ENCODE data around the gene COMMD3. TPM values are rescaled to one million over a fixed set of nuclear protein-coding genes. Genes with fewer than 3 reads are reported as not detected.
"Not testable (repeated sequence)": the region's sequence is repeated elsewhere in the genome, so short reads cannot be mapped to it uniquely, and the experiment has no call there.

COMMD3 gene
- total and polyA plus RNA-seq, 2 donors (not counting 3 experiments of a cell fraction or from before 2014, with no cell fraction given) = 22.5 to 48.9 TPM

DNA sequence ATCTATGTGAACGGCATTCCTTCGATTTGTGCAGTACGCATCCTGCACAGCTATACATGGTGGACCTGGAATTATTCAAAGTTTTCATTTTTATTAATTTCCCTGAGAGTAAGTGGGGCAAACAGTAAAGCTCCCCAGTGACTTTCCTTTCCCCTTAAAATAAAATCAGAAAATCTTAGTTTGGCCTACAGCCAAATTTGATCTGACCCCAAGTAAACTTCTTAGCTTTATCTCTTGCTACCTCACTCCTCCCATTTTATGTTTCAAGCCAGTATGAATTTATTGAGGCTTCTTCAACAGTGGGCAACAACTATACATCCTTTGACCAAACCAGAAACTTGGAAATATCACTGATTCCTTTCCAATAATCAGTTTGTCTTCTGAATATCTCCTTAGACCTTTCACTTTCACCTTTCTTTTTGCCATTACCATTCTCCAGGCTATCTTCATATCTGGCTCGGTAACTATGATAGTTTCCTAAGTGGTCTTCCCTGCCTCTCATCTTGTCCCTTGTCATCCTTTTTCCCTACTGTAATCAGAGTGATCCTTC, 40.2 kb downstream of the COMMD3 start:
- no peaks in the 10 kb centered on the region for H3K9me1 ChIP-seq (replicated peaks; ENCODE audit: control insufficient read depth, extremely low read depth, insufficient read depth, low read length)
- no TSS peak for BruUV-seq (replicated peaks)
- no peak overlapping the region for H3K27ac ChIP-seq (ENCODE audit: insufficient read depth, low read depth, low read length)
- peaks cover 4 to 5% of the 10 kb centered on the region in 2 experiments for H3K27me3 ChIP-seq (ENCODE audit: control insufficient read depth in 2 of 2, insufficient read depth in 2 of 2, low read length in 2 of 2)
- ChIA-PET POLR2A (no interaction called here), CTCF (interaction anchor here (1.0 kb wide), 1 partner anchor 22 kb away, joined by 3 read pairs; no protein-coding TSS in a partner anchor)
- no peaks in the 10 kb centered on the region for H4K20me1 ChIP-seq (replicated peaks; ENCODE audit: control insufficient read depth, extremely low read depth, insufficient read depth, low read length)
- FAIRE-seq (no peak), DNase-seq (ENCODE audit: low read depth, low spot score) (no peak)
- intact Hi-C loops (cut with micrococcal nuclease) = no loop called here
- H3K36me3 ChIP-seq (ENCODE audit: control insufficient read depth in 2 of 2, extremely low read depth in 1 of 2, insufficient read depth in 2 of 2, low read length in 2 of 2) = no peaks in the 10 kb centered on the region
- no peak overlapping the region for H2AFZ ChIP-seq (ENCODE audit: low read depth, low read length)
- H3K9ac ChIP-seq (replicated peaks; ENCODE audit: extremely low read depth, insufficient read depth, low read length) = no peak overlapping the region
- no peaks in the 10 kb centered on the region for H3K4me1 ChIP-seq (ENCODE audit: control insufficient read depth, extremely low read depth, insufficient read depth, low read length)
- TF ChIP-seq EZH2 (IDR thresholded peaks at IDR 0.05; ENCODE audit: borderline replicate concordance, low read depth, low read length, severe bottlenecking) = no peak
- H3K9me3 ChIP-seq (replicated peaks; ENCODE audit: control insufficient read depth, insufficient read depth, low read length) = no peaks in the 10 kb centered on the region
- dilution Hi-C loops (cut with MboI; ENCODE audit: extremely low pct_ligation_motif_present, low sequenced_read_pairs) = no loop called here
- no peak overlapping the region for H3K4me2 ChIP-seq (ENCODE audit: insufficient read depth, low read length)
- H3K79me2 ChIP-seq (ENCODE audit: control insufficient read depth, insufficient read depth, low read length) = no peaks in the 10 kb centered on the region
- H3K4me3 ChIP-seq (replicated peaks in 1 of 3; ENCODE audit: insufficient read depth in 1 of 3, low read depth in 1 of 3, low read length in 3 of 3) = no peak overlapping the region

DNA sequence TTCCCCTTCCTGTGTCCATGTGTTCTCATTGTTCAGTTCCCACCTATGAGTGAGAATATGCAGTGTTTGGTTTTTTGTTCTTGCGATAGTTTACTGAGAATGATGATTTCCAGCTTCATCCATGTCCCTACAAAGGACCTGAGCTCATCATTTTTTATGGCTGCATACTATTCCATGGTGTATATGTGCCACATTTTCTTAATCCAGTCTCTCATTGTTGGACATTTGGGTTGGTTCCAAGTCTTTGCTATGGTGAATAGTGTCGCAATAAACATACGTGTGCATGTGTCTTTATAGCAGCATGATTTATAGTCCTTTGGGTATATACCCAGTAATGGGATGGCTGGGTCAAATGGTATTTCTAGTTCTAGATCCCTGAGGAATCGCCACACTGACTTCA, 41.6 kb downstream of the COMMD3 start:
- H3K4me3 ChIP-seq (replicated peaks in 1 of 3; ENCODE audit: insufficient read depth in 1 of 3, low read depth in 1 of 3, low read length in 3 of 3); H2AFZ ChIP-seq (ENCODE audit: low read depth, low read length); DNase-seq (ENCODE audit: low read depth, low spot score); H3K9me1 ChIP-seq (replicated peaks; ENCODE audit: control insufficient read depth, extremely low read depth, insufficient read depth, low read length); H3K27me3 ChIP-seq (ENCODE audit: control insufficient read depth in 2 of 2, insufficient read depth in 2 of 2, low read length in 2 of 2); intact Hi-C loops (cut with micrococcal nuclease); FAIRE-seq; H4K20me1 ChIP-seq (replicated peaks; ENCODE audit: control insufficient read depth, extremely low read depth, insufficient read depth, low read length); H3K4me2 ChIP-seq (ENCODE audit: insufficient read depth, low read length); BruUV-seq (replicated peaks); dilution Hi-C loops (cut with MboI; ENCODE audit: extremely low pct_ligation_motif_present, low sequenced_read_pairs); H3K79me2 ChIP-seq (ENCODE audit: control insufficient read depth, insufficient read depth, low read length); H3K9me3 ChIP-seq (replicated peaks; ENCODE audit: control insufficient read depth, insufficient read depth, low read length); H3K36me3 ChIP-seq (ENCODE audit: control insufficient read depth in 2 of 2, extremely low read depth in 1 of 2, insufficient read depth in 2 of 2, low read length in 2 of 2); H3K9ac ChIP-seq (replicated peaks; ENCODE audit: extremely low read depth, insufficient read depth, low read length); H3K4me1 ChIP-seq (ENCODE audit: control insufficient read depth, extremely low read depth, insufficient read depth, low read length); CTCF ChIA-PET; H3K27ac ChIP-seq (ENCODE audit: insufficient read depth, low read depth, low read length); POLR2A ChIA-PET: not testable (repeated sequence)

Data from endothelial cell of umbilical vein (primary cell).